Ramos (cell line): Measurements from ENCODE around the gene LAMA5.

Experiments
- in situ Hi-C: fragments of 300-500 bp; cut with MboI; formaldehyde crosslinking; loops from one replicate; pipeline ENCODE4 v1.14.3; 2022; ENCODE audit warnings: low sequenced_read_pairs; ENCODE audit not compliant: unreplicated experiment

LAMA5 gene

DNA sequence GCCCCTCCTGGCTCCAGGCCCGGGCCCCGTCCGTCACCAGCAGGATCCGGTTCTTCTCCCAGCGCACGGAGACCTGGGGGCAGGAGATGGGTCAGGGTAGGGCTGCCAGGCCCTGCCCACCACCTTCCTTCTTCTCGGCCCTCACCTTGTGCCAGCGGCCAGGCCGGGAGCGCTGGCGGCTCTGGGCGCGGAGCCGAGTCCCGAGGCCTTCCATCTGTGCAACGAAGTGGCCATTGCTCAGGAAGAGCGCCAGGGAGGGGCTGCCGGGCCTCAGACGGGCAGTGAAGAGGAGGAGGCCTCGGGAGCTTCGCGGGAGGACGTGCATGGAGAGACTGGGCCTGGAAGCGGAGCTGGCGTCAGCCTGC, 56.4 kb downstream of the LAMA5 start:
- in situ Hi-C loops: no loop called here

DNA sequence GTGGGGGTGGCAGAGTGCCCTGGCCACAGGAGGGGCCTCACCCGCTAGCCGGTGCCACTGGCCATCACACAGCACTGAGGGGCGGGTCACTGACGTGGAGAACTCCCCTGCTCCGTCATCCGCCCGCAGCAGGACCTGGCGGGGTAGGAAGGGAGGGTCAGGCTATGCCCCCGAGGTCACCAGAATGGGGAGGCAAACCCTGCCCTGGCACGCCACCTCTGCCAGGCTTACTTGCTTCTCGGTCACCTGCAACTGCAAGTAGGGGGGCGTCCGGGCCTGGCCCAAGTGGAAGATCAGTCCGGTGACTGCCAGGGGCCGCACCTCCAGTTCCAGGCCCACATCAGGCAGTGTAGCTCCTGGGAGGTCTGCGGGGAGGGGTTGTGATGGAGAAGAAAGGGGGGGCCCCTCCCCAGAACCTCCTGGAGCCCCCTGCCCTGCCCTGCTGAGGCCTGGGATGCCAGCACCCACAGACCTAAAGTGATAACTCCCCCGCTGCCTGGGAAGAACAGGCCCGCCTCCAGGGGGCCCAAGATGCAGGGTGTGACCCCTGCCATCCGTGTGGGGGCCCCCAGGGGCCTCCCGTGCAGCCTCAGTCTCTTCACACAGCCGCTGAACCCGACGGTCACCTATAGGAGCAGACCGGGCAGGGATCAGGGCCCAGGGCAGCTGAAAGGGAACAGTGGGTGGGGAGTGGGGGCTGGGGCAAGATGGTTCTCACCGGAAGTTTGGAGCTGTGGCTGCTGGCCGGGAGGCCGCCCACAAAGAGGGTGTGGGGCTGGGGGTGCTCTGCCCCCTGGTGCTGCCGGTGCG, 57.0 kb downstream of the LAMA5 start:
- in situ Hi-C loops: loop anchor here (5.0 kb wide), 1 partner anchor 72 kb away; no protein-coding TSS in a partner anchor

DNA sequence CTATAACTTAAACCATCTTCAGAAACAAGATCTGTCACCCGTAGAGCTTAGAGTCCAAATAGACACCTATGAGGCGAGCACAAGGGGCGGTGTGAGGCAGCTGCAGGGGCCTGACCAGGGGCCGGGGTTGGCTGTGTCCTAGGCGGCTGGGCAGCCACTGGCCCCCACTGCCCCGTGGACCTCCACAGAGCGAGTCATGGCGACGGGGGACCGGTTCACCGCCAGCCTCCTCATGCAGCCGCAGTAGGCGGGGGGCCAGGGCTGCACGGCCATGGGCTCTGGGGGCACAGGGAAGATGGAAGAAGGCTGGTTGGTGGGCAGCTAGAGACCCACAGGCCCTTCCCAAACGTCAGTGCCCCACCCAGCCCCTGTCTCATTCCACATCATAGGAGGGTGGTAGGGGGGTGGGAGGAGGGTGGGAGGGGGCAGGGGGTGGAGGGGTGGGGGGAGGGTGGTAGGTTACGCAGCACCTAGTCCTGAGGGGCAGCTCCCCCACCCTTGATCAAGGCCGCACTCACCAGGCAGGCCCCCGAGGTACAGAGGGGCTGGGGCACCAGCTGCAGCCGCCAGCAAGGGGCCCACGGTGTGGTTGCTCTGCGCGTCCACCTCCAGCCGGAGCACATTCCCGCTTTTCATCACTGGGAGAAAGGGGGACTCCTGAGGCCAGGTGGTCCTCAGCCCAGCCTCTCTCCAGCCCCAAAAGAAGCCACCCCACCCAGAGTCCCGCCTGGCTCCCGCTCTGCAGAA, 57.7 kb downstream of the LAMA5 start:
- in situ Hi-C loops: loop anchor here (5.0 kb wide), 1 partner anchor 73 kb away; no protein-coding TSS in a partner anchor

DNA sequence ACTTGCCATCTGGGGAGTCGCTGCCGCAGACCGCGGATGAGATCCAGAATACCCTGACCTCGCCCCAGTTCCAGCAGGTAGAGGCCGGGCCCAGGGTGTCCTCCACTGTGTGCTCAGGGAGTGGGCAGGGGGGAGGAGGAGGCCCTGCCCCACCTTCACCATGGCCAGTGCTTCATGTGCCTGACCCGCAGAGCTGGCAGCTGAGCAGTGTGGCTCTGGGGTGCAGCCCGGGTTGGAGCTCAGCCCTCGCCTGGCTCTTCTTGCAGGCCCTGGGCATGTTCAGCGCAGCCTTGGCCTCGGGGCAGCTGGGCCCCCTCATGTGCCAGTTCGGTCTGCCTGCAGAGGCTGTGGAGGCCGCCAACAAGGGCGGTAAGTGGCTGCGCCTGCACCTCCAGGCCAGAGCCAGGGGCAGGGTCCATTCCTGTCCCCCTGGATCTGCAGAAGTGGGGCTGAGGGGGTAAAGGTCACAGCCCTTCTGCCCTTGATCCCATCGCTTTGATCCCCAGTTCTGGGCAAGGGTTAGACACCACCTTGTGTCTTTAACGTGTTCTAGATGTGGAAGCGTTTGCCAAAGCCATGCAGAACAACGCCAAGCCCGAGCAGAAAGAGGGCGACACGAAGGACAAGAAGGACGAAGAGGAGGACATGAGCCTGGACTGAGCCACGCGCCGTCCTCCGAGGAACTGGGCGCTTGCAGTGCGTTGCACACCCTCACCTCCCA, 58.9 kb downstream of the LAMA5 start:
- in situ Hi-C loops: loop anchor here (5.0 kb wide), 1 partner anchor 74 kb away; no protein-coding TSS in a partner anchor

DNA sequence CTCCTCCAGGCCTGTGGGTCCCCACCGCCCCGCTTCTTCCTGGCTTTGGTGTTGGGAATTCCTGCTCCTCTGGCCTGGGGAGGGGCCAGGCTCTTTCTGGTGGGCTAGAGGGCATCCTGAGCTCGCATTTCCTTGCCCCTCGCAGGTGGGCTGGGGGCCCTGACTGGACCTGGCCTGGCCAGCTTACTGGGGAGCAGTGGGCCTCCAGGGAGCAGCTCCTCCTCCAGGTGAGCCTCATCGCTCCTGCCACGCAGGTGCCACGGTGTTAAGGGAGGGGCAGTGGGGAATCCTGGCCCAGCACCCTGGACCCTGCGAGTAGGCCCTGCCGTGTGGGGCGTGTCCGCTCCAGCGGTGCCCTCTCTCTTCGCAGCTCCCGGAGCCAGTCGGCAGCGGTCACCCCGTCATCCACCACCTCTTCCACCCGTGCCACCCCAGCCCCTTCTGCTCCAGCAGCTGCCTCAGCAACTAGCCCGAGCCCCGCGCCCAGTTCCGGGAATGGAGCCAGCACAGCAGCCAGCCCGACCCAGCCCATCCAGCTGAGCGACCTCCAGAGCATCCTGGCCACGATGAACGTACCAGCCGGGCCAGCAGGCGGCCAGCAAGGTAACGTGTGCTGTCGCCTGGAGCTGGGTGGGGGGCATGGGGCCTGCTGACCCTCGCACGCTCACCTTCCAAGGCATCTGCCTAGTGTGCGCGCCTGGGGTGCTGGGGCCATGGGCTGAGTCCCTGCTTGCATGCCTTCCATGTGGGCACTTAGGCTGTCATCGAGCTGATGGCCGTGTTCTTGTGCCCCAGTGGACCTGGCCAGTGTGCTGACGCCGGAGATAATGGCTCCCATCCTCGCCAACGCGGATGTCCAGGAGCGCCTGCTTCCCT, 59.6 kb downstream of the LAMA5 start:
- in situ Hi-C loops: loop anchor here (5.0 kb wide), 1 partner anchor 75 kb away; no protein-coding TSS in a partner anchor

DNA sequence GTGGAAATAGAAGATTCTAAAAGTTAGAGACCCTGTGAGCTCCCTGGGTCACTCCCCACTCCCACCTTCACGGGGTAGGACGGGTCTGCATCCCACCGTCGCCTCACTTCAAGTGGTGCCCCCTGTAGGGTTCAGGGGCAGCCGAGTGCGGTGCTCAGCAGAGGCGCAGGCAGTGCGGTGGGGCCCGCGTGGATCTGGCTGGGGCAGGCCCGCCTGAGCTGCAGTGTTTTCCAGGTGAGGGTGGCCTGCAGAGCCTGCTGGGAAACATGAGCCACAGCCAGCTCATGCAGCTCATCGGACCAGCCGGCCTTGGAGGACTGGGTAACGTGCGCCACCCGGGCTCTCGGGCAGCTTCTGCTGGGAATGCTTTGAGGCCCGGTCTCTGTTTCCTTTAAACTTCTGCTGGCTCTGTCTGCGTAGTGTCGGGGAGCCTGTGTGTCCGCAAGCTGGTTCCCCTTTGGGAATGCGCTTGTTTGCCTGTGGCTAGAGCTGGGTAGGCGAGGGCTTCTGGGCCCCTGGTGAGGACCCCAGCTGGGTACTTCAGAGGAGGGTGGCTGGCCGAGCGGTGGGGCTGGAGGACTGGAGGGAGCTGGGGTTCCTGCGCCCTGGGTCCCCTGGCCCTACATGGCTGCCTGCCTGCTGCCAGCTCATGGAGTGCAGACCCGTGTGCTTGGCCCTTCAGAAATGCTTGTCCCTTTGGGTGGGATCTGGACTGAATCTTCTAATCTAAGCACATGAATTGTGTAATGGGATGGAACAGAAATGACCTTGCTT, 60.5 kb downstream of the LAMA5 start:
- in situ Hi-C loops: loop anchor here (5.0 kb wide), 1 partner anchor 76 kb away; no protein-coding TSS in a partner anchor

DNA sequence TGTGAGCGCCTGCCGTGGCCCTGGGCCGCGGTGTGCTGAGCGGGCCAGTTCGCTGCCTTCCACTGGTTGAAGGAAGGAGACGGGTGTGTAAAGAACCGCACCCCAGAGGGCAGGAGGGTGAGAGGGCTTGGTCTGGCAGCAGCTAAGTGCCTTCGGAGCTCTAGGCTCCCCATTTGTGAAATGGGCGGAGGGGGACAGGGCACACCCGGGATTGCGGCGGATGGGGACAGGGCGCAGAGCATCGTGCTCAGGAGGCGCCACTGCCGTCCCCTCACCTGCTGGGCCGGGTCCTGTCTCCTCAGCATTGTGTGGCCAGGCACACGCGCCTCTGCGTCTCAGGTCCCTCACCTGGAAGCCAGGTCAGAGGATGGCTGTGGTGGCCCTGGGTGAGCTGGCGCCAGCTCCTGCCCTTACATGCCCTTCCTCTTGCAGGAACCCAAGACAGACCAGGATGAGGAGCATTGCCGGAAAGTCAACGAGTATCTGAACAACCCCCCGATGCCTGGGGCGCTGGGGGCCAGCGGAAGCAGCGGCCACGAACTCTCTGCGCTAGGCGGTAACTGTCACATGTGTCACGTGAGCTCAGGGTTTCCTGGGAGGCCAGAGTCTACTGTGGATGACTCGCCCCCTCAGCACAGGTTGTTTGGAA, 61.2 kb downstream of the LAMA5 start:
- in situ Hi-C loops: loop anchor here (5.0 kb wide), 1 partner anchor 76 kb away; no protein-coding TSS in a partner anchor

DNA sequence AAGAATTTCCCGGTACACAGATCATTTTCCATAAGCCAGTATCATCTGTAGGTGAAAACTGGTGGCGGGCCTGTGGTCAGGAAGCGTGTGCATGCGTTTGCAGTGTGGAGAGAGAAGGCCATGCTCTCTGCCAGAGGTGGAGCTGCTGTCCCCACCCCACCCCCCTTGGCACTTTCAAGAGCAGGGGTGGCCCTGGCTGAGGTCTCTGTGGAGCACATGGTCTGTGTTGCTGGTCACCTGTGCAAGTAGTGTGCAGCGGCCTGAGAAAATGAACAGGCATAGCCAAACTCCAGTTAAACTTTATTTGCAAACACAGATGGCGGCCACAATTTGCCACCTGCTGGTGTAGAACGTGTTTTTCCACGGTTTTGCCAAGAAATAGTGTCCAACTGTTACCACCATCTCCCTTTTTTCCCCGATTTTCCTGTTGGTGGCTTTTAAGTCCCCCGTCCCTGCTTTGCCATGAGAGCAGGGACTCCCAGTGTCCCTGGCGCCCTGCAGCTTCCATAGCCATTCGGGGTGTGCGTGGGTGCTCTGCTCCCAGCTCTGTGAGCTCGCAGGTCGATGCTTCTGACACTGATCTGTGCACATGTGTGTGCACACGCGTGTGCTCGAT, 61.9 kb downstream of the LAMA5 start:
- in situ Hi-C loops: loop anchor here (5.0 kb wide), 1 partner anchor 77 kb away; no protein-coding TSS in a partner anchor

DNA sequence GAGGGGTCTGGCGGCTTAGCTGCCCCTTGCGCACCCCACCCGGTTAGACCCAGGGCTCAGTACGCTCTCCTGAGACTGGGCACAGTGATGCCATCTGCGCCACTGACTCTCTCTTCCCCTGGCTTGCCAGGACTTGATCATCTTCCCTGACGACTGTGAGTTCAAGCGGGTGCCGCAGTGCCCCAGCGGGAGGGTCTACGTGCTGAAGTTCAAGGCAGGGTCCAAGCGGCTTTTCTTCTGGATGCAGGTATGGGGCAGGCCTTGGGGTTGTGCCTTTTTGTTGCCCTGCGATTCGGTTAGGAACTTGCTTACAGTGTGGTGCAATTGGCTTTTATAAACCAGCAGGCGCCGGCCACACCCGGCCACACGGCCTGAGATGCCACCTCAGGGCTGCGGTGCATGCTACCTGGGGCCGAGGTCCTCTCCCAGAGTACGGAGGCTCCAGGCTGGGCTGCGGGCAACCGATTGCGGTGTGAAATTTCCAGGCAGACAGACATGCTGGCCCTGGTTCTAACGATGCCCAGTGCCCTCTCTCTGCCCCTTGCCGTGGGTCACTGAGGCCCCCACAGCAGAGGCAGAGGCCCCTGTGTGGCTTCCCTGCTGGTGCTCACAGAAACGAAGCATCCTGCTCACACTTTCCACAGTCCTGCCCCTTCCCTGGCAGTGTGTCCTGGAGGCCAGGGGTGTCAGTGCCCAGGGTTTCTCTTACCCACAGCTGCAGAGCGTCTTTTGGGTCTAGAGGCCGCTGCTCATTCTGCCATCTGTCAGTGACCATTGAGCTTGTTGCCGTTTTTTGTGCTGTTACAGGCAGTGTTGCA, 62.6 kb downstream of the LAMA5 start:
- in situ Hi-C loops: loop anchor here (5.0 kb wide), 1 partner anchor 78 kb away; no protein-coding TSS in a partner anchor

DNA sequence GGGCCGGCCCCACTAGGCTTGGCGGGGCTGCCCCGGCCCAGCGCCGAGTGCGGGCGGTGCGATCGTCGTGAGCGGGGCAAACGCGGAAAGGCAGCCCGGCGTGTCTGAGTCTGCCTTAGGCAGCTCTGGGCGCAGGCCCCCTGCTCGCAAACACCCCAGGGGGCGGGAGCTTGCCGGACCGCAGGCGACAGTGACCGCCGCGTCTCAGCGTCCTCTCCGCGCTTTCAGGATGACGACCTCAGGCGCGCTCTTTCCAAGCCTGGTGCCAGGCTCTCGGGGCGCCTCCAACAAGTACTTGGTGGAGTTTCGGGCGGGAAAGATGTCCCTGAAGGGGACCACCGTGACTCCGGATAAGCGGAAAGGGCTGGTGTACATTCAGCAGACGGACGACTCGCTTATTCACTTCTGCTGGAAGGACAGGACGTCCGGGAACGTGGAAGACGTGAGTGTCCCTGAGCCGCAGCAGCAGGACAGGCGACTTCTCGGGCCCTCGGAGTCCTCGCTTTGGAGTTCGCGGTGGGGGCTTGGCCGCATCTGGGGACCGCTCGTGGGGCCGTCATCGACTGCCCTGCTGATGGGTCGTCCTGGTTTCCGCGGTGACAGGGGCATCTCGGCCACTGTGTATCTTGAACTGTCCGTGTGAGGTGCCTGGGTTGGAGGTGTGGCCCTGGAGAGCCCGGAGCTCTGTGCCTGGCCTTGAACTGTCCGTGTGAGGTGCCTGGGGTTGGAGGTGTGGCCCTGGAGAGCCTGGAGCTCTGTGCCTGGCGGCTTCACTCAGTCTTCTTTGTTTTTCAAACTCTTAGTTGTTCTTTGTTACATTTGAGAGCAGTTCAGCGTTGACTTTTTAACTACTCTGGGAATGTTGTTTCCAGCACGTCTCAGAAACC, 63.5 kb downstream of the LAMA5 start:
- in situ Hi-C loops: no loop called here

DNA sequence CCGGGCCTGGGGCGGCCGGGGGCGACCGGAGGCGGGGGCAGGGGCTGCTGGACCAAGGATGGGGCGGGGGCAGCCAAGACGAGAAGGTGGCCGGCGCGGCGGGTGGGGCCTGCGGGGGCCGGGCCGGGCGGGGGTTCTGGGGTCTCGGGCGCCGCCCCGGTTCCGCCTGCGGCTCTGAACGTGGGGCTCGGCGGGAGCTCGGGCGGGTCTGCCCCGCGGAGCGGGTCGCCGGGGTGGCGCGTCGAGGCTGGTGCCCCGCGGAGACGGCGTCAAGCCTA, 64.1 kb downstream of the LAMA5 start:
- in situ Hi-C loops: no loop called here

DNA sequence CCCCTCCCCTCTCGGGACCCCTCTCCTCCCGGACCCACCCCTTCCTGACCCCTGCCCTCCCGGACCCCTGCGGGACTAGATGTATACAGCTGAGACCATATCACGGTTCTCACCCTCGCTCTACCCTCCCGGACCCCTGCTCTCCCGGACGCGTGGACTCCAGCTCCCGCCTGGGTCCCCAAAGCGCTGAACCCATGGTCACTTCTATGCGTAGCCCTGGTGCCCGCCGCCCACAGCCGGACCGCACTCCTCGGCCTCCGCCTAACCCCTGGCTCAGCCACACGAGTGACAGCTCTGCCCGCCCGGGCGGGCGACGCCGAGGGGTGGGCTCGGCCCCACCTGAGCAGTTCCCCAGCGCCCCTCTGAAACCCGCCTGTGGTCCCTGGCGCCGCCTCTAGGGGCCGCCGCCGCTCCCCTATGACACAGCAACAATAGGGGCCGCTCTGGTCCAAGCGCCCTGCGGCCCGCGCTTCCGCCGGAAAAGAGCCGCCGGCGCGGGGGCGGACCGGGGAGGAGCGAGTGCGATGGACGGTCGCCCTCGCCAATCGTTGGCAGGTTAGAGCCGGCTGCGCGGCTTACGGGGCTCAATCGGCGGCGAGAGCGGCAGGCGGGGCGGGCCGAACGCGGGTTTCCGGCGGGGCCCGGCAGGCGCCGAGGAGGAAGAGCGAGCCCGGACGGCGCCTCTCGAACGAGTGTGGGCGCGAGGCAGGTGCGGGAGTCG, 64.6 kb downstream of the LAMA5 start, which contains the start of gene ADRM1:
Gene ADRM1 (plus strand): TSS at position 657 of the 721 bp plus-strand sequence. CDS start 572 bp downstream, outside the sequence.
- in situ Hi-C loops: no loop called here

DNA sequence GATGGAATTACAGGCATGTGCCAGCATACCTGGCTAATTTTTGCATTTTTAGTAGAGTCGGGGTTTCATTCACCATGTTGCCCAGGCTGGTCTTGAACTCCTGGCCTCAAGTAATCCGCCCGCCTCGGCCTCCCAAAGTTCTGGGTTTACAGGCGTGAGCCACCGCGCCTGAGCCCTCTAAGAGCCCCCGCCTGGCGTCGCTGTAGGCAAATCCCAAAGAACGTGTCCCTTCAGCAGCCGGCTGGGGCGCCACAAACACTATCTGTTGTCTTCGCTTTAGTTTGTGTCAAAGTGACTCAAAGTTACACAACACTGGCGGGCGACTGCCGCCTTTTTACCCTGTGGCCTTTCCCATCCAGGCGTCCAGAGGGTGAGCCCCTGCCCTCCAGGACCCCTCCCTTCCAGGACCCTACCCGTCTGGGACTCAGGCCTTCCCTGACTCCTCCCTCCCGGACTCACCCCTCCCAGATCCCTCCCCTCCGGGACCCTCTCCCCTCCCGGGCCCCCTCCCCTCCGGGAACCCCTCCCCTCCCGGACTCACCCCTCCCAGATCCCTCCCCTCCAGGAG, 65.3 kb downstream of the LAMA5 start:
- in situ Hi-C loops: no loop called here

DNA sequence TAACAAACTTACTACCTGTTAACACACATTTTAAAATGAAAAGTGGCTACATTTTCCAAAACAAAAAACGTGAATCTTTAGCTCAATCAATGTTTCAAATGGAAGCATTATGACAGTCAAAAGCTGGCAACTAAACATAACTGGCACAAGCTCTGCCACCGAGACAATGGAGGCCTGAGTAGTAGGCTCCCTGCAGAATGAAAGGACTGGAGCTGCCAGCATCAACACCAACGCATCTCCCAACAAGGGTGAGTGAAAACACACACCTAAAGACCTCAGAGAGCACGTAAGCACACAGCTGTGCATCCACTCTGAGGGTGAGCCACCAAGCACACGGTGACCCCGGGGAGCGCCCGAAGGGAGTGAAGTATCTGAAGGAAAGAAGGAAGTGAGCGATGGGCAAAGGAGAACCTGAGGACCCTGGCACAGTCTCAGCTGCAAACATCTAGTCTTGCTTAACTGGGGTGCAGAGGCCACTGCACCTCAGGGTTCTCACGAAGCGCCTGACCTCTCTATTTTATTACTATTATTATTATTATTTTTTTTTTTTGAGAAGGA, 65.9 kb downstream of the LAMA5 start:
- in situ Hi-C loops: no loop called here

DNA sequence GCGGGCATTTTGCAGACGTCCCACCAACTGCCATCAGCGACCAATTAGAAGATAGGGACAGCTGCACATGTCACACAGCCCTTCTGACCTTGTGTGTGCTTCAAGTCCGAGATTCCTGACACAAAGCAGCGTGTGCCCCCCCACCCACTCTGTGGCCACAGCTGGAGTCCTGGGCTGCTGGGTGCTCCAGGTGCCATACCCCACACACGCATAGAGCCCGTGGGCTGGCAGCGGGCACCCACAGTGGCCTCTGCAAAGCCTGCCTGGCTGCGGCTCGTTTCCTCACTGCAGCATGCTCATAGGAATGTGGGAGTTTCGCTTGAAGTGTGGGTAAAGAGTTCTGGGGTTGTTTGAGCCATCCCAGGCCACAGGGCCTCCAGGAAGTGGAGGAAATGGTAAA, 66.8 kb downstream of the LAMA5 start:
- in situ Hi-C loops: no loop called here
